Body of pancreas (tissue), 4 donors: ENCODE results near the gene DYRK2.

Source experiments
- POLR2A ChIP-seq, 3 donors: fragments of 450-650 bp; IDR thresholded peaks; one replicate each; pipeline ENCODE4 v1.6.1; 2016; ENCODE audit warnings: antibody characterized with exemption in 3 of 3, mild to moderate bottlenecking in 2 of 3
- TF ChIP-seq, protein P1 (sequence below), 7 experiments: fragments of 450-650 bp in 4 of 7; fragments of 200-600 bp in 3 of 7; sonication (generic) in 3 of 7; IDR thresholded peaks; one replicate each; pipeline ENCODE4 v1.5.1; 2016 to 2019; ENCODE audit warnings: antibody characterized with exemption in 7 of 7

DNA sequence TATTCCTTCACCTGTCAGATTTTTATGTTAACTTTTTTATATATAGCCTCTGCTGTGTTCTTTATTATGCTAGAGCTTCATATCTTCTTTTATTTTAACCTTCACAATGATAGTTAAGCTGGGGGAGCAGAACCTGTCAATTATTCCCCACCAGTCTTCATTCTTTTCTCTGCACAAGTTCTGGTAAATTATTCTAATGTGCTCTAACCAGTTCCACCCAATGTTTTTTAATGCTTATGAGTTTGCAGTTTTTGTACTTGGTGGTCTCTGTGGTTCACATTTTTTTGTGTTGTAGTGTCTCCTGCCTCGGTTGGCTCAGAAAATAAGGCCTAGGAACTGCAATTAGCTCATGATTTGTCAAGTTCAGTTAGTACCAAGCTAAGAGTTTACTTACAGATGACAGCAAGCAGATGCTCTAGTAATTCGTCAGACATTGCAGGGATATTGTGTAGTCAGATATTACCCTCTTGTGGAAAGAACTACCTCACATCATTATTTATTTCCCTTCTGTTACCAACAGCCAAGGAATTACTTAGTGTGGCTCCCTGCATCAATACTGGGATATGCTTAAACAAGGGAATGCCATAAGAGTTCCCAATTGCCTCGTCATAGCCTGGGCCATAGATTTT lies 14.5 kb downstream of the DYRK2 start:
- TF ChIP-seq, protein P1, sequence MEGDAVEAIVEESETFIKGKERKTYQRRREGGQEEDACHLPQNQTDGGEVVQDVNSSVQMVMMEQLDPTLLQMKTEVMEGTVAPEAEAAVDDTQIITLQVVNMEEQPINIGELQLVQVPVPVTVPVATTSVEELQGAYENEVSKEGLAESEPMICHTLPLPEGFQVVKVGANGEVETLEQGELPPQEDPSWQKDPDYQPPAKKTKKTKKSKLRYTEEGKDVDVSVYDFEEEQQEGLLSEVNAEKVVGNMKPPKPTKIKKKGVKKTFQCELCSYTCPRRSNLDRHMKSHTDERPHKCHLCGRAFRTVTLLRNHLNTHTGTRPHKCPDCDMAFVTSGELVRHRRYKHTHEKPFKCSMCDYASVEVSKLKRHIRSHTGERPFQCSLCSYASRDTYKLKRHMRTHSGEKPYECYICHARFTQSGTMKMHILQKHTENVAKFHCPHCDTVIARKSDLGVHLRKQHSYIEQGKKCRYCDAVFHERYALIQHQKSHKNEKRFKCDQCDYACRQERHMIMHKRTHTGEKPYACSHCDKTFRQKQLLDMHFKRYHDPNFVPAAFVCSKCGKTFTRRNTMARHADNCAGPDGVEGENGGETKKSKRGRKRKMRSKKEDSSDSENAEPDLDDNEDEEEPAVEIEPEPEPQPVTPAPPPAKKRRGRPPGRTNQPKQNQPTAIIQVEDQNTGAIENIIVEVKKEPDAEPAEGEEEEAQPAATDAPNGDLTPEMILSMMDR (IDR thresholded peaks at IDR 0.05), result no peak
- no peak for TF ChIP-seq POLR2A (IDR thresholded peaks at IDR 0.05)
